HG03575 (cell line): ENCODE measurements around the gene TBX2.

Source experiments
- ATAC-seq: cut with Tn5 transposase; IDR thresholded peaks from one replicate; pipeline ENCODE4 v1.9.1; 2021; ENCODE audit not compliant: unreplicated experiment, insufficient number of reproducible peaks, low FRiP score; ENCODE audit errors: extremely low read depth

TBX2 gene

GRCh38 chr17:61410141-61411010 is 10.7 kb downstream of the TBX2 start:
- no peak for ATAC-seq

DNA sequence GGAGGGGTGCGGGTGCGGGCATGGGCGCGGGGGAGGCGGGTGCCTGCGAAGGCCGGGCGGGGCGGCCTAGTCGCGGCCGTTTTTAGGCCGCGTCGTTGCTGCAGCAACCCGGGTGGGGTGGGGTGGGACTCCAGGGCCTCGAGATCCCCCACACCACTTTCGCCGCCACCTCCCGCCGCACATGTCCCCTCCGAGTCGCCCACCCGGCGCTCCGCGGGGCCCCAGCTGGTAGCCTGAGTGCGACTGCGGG is 11.3 kb downstream of the TBX2 start:
- no peak for ATAC-seq

DNA sequence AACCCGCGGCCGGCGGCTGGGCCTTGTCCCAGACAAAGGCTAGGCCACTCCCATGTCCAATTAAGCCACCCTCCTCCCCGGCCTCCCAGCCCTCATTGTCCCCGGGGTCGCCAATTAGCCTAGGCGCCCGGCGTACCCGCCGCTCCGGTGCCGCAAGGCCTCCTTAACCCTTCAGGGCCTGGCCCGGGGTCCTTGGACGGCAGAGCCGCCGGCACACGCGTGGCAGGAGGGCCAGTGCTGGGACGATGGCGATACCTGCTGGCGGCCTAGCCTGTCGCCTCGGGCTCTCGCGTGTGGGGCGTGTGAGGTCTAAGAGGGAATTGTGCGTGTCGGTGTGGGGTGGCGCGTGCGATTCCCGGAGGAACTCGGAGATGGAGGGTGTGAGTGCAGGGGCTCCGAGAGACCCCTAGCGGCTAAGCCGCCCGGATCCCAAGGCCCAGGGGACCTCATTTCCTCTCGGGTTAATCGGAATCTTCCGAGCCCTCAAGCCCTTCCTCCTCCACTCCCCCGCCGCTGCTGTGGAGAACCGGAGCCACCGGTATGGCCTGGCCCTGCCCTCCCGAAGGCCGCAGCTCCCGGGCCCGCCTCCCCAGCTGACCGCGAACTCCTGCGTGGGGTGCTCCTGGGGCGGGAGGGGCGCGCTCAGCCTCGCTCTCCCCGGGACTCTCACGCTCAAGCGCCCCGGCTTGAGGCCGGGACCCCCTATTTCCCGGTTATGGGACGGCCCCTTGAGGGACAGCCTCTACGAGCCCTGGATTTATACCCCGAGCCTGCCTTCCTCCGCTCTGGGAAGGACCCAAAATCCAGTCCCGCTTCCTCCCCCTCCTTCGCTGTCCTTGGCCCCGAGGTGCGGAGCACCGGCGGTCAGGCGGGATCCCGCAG is 11.9 kb downstream of the TBX2 start:
- ATAC-seq = no peak

DNA sequence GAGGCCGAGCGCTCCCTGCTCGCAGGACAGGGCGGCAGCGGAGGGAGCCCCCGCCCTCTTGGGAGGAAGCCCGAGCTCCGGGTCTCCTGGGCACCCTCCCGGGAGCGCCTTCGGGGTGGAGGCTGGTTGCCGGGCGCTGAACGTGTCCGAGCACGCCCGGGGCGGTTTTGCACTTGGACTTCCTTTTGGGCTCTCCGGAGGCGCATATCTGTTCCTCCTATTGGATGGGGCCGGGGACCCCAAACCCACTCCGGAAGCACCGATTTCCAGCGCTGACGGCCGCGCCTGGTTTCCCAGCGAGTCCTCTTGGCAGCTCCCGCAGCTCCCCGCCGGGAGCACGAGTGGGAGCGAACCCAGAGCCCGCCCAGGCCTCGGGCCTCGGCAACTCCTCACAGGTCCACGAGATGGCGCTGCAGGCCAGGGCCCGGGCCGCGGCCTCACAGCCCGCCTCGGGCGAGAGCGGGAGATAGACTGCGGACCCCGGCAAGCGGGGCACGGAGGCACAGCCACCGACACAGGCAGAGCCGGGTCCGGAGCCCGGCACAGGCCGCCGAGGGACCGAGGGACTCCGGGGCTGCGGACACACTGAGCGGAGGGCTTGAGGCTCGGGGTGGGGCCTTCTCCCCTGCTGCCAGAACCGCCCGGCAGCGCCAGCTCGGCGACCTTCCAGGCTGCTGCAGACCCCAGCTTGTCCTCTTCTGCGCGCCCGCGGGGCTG is 12.7 kb downstream of the TBX2 start:
- ATAC-seq = peak; percentile 43

- no peak for ATAC-seq
Observed at GRCh38 chr17:61412860-61413660, 13.4 kb downstream of the TBX2 start.

DNA sequence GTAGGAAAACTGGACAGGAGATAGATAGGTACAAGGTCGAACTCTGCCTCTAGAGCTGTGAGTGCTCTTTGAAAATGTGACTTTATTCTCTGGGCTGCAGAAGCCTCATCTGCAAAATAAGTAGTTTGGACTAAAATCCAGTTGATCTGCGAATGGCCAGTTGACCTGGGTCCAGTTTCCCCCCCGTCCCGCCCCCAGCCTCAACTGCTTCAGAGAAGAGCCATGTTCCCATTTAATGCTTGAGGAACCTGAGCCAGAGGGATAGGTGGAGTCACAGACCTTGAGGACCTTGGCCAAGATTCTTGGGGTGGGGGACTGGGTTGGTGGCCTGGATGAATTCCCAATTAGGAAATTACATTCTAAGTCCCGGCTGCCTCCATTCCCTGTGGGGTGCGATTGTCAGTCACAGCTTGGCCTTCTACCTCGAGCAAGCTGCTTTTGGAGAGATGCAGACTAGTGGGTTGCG is 14.1 kb downstream of the TBX2 start:
- no peak for ATAC-seq

DNA sequence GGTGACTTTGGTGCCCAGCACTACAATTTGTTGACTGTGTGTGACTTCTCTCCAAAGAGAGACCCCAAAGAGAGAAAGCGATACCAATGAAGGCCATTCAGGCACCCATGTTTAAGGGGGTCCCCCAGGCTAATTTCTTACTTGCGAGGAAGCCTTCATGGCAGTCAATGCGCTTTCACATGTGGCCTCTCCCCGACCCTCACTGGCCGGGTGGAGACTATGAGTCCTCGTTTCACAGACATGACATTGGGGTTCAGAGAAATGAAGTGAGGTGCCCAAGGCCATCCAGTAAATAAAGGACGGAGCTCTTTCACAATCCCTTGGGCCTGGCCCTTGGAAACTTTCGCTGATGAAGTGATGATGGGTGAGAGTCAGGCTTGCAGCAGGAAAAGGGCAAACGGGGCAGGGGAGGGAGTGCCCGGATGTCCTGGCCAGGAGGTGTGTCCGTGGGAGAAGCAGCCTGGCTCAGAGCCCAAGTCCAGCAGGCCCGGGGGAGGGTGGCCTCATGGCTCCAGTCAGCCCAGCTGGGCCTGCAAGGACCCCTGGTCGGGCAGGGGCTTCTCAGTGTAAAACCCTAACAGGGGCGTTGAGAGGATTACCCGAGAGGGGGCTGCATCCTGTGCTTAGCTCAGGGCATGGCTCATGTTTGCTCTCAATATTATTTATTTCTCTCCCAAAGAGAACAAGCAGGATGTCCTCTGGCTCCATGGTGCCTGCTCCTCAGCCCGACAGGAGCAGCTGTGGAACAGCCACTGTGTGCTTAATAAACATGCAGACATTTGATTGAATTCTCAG is 14.7 kb downstream of the TBX2 start:
- ATAC-seq = no peak

DNA sequence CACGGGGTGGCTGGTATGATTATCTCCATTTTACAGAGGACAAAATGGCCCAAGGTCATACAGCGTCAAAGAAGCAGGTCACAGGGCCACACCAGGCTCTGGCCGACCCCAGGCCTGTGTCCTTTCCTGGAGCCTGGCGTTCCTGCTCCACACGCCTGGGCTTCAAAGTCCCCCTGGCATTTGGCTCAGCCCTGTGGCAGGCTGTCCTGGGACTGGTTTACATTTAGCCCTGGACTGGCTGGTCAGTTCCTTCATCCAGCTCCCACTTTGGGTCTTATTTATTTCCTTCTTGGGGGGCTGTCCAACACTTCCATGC is 15.3 kb downstream of the TBX2 start:
- ATAC-seq = no peak

- no peak for ATAC-seq
Observed at GRCh38 chr17:61415374-61416210, 15.9 kb downstream of the TBX2 start.

GRCh38 chr17:61416211-61416539 is 16.5 kb downstream of the TBX2 start:
- no peak for ATAC-seq

GRCh38 chr17:61416540-61417363 is 17.1 kb downstream of the TBX2 start:
- ATAC-seq = no peak

- ATAC-seq = no peak
Observed at GRCh38 chr17:61418449-61418848, 18.8 kb downstream of the TBX2 start.

GRCh38 chr17:61419496-61420046 is 19.9 kb downstream of the TBX2 start:
- no peak for ATAC-seq

- ATAC-seq = no peak
Observed at GRCh38 chr17:61420052-61420451, 20.4 kb downstream of the TBX2 start.

GRCh38 chr17:61420745-61421398 is 21.2 kb downstream of the TBX2 start:
- ATAC-seq = no peak

GRCh38 chr17:61421460-61421859 is 21.8 kb downstream of the TBX2 start:
- ATAC-seq = no peak
